GM19397 (cell line): ENCODE data around the gene BORA.
"Not testable (repeated sequence)": the region's sequence is repeated elsewhere in the genome, so short reads cannot be mapped to it uniquely, and the experiment has no call there.

Experiments used
- ATAC-seq: cut with Tn5 transposase; IDR thresholded peaks from one replicate; pipeline ENCODE4 v1.9.1; 2021; ENCODE audit warnings: mild to moderate bottlenecking, moderate library complexity; ENCODE audit not compliant: unreplicated experiment

The BORA gene

GRCh38 chr13:72760189-72760588 is 32.5 kb downstream of the BORA start:
- no peak for ATAC-seq

DNA sequence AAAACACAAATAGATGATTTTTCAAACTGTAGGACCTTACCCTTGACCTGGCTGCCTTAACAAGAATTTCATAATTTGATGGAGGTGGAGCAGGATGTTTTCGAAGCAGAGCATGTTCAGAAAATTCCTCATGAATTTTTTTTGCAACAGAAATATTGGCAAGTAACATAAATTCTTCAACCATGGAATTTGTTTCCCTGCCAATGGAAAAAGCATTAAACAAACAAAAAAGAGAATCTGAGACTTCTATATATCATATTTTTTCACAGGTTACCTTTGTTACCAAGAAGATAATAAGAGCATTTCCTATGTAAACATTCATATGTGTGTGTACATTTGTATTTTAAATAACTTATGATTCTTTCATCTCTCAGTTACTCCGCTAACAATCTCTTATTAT is 35.7 kb downstream of the BORA start:
- ATAC-seq = no peak

DNA sequence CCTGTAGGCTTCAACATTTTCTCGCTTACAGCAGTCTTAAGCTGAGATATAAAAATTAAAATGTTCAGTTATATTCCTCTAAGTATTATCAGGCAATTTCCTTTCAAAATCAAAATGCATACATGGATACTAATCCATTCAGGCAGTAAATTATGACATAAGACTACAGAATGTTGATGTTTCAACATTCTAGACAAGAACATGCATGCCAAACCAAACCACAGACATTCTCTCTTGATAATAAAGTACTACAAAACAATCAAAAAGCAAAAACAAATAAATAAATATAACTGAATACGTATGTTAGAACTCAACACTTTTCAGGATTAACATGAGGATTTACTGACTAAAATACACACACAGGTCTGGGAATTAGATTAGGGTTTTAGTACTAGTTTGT is 46.3 kb downstream of the BORA start:
- no peak for ATAC-seq

- ATAC-seq = peak; percentile 97
Measured at GRCh38 chr13:72781451-72782439, 54.0 kb downstream of the BORA start, which contains the start of the genes DIS3 and PIBF1. Gene DIS3, minus strand, starts transcription at chr13:72781900. Its CDS starts 68 bp downstream, at chr13:72781832. Gene PIBF1, plus strand, starts transcription at chr13:72782133. Its CDS starts 1,337 bp downstream, at chr13:72783470.

DNA sequence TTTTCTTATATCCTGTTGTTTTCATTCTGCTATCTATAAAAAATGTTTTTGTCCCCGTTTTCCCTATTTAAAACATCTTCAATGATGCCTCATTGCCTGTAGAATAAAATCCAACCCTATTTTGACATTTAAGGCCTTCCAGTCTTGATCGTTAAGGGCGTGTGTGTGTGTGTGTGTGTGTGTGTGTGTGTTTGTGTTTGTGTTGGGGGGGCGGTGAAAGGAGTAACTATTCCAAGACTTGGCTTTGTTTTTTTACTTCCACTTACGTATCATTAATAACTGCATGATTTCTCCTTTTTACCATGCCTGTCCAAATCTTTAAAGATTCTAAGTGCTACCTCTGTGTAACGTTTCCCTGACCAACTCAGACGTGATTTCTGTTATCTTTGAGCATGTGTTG is 55.0 kb downstream of the BORA start:
- no peak for ATAC-seq

GRCh38 chr13:72784679-72785078 is 57.0 kb downstream of the BORA start:
- ATAC-seq = not testable (repeated sequence)

- no peak for ATAC-seq
Measured at GRCh38 chr13:72788831-72789230, 61.1 kb downstream of the BORA start.

DNA sequence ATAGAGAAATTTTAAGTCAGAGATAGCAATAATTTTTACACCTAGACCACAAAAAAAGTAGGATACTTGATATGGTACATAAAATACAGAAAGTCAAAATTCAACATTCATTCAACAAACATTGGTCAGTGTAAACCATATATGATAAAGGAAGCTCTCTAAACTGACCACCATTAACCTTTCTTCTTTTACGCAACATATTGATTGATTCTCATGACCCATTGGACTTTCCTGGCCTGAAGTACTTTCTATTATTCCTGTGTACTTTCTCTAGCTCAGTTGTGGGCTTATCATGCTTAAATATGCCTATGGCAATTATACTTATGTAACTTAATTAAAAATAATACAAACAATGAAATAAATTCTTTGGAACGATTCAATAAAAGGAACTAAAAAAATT is 64.9 kb downstream of the BORA start:
- no peak for ATAC-seq

- ATAC-seq = no peak
Measured at GRCh38 chr13:72798817-72799216, 71.1 kb downstream of the BORA start.

- no peak for ATAC-seq
Measured at GRCh38 chr13:72804301-72804700, 76.6 kb downstream of the BORA start.
